ENCODE results near the gene PRMT2. TPM values are rescaled to one million over a fixed set of nuclear protein-coding genes. Genes with fewer than 3 reads are reported as not detected.
"Not testable (repeated sequence)": the region's sequence is repeated elsewhere in the genome, so short reads cannot be mapped to it uniquely, and the experiment has no call there.

PRMT2 gene
- total RNA-seq, 2 donors from 2014 or later, result 63.2 to 77.3 TPM

DNA sequence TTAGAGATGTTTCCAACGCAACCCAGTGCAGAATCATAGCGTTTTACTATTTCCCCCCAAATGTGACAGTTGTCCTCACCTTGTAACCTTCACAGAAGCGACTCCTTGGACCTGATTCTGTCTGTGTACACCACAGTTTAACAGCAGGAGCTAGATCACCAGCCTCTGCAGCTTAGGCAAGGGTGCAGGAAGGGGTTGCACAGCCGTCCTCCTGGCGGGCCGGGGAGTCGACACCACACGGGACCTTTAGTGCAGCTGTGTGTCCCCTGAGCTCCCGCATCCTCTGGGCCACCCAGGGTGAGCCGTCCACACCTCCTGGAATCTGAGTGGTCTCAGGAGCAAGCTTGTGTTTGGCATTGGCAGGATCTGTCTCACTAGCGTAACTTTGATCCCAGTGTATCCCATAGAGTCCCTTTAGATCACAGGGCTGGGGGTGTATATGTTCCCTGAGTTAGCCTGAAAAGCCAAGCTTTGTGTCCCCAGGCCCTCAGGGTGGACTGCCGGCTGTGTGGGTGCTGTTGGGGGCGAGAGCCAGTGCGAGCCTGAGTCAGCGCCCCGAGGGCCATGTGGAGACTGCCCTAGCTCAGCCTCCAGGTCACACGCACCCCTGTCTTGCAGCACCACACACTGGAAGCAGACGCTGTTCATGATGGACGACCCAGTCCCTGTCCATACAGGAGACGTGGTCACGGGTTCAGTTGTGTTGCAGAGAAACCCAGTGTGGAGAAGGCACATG lies 27.5 kb downstream of the PRMT2 start:
- DNase-seq (no peak), ATAC-seq (no peak)
- intact Hi-C loops (cut with DNase I, micrococcal nuclease), result no loop called here

DNA sequence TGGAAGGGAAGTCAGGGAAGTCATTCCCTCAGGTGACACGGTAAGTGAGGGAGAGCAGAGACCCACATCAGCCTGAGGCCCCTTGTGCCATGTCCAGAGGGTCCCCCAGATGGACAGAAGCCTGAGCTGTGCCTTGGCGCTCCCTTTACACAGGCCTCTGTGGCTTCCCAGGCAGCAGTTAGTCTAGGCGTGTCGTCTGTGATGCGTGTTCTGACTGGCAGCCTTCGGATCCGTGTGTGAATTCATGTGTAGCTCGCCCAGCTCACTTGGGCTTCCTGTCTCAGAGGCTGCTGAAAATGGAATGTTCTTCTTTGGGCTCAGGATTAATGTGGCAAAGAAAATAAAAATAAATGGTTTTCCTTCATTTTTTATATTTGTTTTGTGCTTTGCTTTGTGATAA lies 28.3 kb downstream of the PRMT2 start:
- intact Hi-C loops (cut with DNase I, micrococcal nuclease), result no loop called here
- DNase-seq, result no peak
- ATAC-seq, result no peak

DNA sequence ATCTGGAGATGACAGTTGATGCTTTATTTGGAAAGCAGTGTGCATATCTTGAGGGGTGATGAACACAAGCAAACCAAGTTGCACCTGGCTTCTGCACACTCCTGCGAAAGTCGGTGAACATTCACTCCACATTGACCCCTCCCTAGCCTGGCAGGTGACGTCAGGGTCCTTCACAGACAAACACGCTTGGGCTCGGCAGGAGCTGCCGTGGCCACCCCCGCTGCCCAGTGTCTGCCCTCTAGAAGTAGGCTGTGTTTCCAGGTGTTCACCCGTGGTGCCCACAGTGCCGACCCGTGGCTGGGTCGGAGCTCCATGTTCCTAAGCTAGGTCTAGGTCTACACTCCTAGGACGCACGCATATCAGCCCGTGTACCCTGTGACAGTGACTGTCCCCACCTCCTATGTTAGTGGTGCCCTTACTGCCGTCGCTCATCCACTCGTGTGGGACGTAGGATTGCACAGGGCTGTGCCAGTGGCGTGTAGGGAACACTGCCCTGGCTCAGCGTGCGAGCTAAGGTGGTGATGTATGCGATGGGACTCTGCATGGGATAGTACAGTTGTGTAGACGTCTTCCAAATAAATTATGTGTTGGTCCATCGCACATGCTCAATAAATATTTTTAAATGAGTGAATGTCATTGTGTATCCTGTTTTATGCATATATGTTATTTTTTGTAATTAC lies 29.0 kb downstream of the PRMT2 start:
- intact Hi-C loops (cut with DNase I, micrococcal nuclease), result no loop called here
- DNase-seq (no peak), ATAC-seq (no peak)

DNA sequence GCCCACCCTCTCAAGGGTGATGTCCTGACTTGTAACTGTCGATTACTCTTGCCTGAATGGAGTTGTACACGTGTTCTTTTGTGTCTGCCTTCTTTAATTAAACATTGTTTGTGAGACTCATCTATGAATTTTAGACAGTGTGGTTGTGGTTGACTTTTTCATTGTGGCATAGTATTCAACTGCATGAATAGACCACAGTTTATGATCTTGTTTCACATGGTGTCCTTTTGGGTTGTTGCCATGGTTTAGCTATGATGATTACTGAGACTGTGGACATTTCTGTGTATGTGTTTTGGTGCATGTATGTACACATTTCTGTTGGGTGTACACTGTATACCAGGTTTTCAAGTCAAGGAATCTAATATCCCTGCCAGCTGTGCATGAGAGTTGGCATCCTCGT lies 30.1 kb downstream of the PRMT2 start:
- ATAC-seq, result no peak
- intact Hi-C loops (cut with DNase I, micrococcal nuclease), result no loop called here
- DNase-seq, result no peak

DNA sequence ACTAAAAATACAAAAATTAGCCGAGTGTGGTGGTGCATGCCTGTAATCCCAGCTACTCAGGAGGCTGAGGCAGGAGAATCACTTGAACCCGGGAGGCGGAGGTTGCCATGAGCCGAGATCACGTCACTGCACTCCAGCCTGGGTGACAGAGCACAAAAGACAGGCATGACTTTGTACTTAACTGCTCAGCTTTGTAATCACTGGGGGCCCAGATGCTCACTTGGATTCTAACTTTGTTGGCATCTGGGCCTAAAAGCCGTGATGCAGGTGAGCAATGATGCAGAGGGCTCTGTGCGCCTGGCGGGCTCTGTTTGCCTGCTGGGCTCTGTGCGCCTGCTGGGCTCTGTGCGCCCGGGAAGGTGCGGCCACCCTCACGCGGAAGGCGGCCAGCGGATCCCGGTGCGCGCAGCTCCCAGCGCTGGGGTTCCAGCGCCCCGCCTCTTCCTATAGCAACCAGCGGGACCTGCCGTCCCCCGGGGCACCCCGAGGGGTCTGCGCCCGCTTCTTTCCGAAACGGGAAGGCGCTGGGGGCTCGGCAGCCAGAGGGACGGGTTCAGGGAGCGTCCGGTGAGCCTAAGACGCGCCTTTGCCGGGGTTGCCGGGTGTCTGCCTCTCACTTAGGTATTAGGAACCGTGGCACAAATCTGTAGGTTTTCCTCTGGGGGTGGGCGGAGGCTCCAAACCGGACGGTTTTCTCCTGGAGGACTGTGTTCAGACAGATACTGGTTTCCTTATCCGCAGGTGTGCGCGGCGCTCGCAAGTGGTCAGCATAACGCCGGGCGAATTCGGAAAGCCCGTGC lies 31.7 kb downstream of the PRMT2 start:
- DNase-seq (no peak), ATAC-seq (peak; percentile 58)
- intact Hi-C loops (cut with DNase I, micrococcal nuclease), result no loop called here

DNA sequence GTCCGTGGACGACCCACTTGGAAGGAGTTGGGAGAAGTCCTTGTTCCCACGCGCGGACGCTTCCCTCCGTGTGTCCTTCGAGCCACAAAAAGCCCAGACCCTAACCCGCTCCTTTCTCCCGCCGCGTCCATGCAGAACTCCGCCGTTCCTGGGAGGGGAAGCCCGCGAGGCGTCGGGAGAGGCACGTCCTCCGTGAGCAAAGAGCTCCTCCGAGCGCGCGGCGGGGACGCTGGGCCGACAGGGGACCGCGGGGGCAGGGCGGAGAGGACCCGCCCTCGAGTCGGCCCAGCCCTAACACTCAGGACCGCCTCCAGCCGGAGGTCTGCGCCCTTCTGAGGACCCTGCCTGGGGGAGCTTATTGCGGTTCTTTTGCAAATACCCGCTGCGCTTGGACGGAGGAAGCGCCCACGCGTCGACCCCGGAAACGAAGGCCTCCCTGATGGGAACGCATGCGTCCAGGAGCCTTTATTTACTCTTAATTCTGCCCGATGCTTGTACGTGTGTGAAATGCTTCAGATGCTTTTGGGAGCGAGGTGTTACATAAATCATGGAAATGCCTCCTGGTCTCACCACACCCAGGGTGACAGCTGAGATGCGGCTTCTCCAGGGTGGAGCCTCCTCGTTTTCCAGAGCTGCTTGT lies 32.4 kb downstream of the PRMT2 start:
- ATAC-seq, result peak; percentile 59

DNA sequence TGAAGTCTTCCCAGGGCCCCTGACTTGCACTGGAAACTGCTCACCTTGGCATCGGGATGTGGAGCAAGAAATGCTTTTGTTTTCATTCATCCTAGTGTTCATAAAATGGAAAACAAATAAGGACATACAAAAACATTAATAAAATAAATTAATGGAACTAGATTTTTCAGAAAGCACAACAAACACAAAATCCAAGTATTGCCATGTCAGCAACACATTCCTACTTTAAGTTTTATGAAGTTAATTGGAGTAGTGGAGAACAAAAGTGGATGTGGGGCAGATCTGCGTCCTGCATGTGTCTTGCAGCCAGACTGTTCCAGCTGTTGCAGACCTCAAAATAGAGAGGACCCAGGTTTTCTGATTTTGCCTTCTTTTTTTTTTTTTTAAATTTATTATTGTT lies 32.9 kb downstream of the PRMT2 start:
- ATAC-seq (no peak), DNase-seq (no peak)
- intact Hi-C loops (cut with DNase I, micrococcal nuclease), result no loop called here

More for the DNA sequence above, 32.4 kb downstream of the PRMT2 start:
- intact Hi-C loops (cut with DNase I, micrococcal nuclease), result no loop called here
- DNase-seq, result no peak

DNA sequence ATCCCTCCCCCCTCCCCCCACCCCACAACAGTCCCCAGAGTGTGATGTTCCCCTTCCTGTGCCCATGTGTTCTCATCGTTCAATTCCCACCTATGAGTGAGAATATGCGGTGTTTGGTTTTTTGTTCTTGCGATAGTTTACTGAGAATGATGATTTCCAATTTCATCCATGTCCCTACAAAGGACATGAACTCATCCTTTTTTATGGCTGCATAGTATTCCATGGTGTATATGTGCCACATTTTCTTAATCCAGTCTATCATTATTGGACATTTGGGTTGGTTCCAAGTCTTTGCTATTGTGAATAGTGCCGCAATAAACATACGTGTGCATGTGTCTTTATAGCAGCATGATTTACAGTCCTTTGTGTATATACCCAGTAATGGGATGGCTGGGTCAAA lies 33.4 kb downstream of the PRMT2 start:
- intact Hi-C loops (cut with DNase I, micrococcal nuclease); ATAC-seq; DNase-seq: not testable (repeated sequence)

DNA sequence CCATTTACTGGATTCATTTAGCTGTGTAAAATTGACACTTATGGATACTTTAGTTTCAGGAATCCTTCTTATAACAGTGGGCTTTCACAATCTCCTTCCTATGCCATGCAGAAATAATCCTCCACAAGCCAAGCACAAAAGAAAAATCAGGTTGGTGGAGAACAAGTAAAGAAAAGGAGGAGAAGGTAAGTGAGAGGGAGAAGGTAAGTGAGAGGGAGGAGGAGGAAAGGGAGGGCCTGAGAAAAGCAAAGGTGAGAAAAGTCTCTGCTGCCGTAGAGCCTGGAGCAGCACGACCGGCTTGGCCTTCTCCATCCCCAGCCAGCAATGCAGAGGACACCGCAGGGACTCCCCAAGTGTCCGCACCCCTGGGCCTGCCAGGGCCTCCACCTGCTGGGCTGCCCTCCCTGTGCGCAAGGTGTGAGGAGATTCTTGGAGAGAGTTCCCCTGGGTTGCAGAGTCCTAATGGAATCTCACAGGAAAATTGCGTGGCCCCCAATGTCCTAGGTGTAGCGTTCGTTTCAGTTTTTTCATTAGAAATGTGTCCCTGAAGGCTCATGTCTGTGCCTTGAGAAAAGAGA lies 39.0 kb downstream of the PRMT2 start:
- no peak for DNase-seq
- ATAC-seq, result no peak
- intact Hi-C loops (cut with DNase I, micrococcal nuclease), result no loop called here

DNA sequence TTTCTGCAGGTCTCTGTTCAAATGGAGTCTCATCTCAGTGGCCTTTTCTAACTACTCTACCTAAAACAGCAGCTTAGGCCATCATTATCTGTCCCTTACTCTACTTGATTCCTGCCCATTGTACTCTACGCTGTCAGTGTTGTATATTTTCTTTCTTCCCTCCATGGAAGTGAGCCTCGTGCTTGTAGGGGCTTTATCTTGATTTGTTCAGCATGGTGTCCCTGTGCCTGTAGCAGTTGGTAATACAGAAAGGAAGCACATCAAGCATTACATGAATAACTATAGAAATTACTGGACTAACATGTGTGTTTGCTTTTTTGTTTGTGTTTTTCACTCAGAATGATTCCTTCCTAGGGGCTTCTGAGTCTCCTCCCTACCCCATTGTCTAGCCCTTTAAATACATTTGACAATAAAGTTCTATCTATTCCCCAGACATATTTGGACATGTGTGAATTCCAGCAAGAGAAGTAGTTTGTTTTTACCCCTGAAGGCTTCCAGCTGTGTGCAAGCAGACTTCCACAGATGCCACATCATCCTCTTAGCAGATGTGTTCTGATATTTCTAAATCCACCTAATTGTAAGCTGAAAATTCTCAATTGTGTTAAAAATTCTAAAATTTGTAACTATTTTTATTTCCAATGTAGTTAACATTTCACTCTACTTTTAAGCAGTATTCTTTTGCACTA lies 40.3 kb downstream of the PRMT2 start:
- intact Hi-C loops (cut with DNase I, micrococcal nuclease), result no loop called here
- ATAC-seq, result no peak

DNA sequence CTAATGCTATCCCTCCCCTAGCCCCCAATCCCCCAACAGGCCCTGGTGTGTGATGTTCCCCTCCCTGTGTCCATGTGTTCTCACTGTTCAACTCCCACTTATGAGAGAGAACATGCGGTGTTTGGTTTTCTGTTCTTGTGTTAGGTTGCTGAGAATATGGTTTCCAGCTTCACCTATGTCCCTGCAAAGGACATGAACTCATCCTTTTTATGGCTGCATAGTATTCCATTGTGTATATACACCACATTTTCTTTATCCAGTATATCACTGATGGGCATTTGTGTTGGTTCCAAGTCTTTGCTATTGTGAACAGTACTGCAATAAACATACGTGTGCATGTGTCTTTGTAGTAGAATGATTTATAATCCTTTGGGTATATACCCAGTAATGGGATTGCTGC lies 41.1 kb downstream of the PRMT2 start:
- ATAC-seq, result not testable (repeated sequence)

More for the DNA sequence above, 40.3 kb downstream of the PRMT2 start:
- no peak for DNase-seq

DNA sequence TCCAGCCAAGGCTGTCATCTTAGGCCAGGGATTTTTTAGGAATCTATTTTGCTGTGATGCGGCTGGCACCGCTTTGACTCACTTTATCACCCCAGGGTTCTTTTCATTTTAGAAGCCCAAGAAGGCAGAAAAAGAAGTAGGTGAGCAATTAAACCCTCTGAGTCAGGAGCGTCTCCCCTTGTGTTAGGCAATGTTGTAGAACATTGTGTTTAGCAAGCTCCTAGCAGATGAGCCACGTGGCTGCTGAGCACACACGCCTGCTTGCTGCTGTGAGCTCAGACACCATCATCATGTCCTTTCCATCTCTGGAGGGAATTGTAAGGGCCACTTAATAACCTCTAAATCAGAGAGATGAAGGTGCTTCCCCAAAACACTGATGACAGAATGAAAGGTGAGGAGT lies 46.1 kb downstream of the PRMT2 start:
- DNase-seq; intact Hi-C loops (cut with DNase I, micrococcal nuclease); ATAC-seq: not testable (repeated sequence)

More for the DNA sequence above, 41.1 kb downstream of the PRMT2 start:
- DNase-seq; intact Hi-C loops (cut with DNase I, micrococcal nuclease): not testable (repeated sequence)

DNA sequence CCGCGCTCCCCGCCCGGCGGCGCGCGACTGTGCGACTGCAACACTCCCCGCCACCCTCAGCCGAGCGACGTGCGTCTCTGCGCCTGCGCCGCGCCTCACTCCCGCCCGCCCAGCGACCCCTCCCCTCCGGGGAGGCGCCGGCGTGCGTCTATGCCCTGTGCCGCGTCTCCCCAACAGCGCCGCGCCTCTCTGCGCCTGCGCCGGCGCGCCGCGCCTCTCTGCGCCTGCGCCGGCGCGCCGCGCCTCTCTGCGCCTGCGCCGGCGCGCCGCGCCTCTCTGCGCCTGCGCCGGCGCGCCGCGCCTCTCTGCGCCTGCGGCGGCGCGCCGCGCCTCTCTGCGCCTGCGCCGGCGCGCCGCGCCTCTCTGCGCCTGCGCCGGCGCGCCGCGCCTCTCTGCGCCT lies 63.2 kb downstream of the PRMT2 start:
- DNase-seq; ATAC-seq; intact Hi-C loops (cut with DNase I, micrococcal nuclease): not testable (repeated sequence)

DNA sequence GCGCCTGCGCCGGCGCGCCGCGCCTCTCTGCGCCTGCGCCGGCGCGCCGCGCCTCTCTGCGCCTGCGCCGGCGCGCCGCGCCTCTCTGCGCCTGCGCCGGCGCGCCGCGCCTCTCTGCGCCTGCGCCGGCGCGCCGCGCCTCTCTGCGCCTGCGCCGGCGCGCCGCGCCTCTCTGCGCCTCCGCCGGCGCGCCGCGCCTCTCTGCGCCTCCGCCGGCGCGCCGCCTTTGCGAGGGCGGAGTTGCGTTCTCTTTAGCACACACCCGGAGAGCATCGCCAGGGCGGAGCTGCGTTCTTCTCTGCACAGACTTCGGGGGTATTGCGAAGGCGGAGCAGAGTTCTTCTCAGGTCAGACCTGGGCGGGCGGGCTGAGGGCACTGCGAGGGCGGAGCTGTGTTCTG lies 63.6 kb downstream of the PRMT2 start:
- DNase-seq, result not testable (repeated sequence)
- peak; percentile 58 for ATAC-seq

More for the DNA sequence above, 63.6 kb downstream of the PRMT2 start:
- intact Hi-C loops (cut with DNase I, micrococcal nuclease), result not testable (repeated sequence)

Data from left colon (tissue), 2 donors.